Nephron progenitor cell (in vitro differentiated cells): ENCODE measurements around the gene MLLT3.

Experiments used
- DNase-seq: peaks from one replicate; pipeline ENCODE4 v3.0.0; 2021
- H3K27ac Mint-ChIP-seq: 2 replicates; pipeline ENCODE4 v1.8.0; 2021; ENCODE audit warnings: mild to moderate bottlenecking, moderate library complexity, mixed read lengths
- H3K27me3 Mint-ChIP-seq: 2 replicates; pipeline ENCODE4 v1.8.0; 2021; ENCODE audit warnings: mild to moderate bottlenecking, low read depth, mixed read lengths; ENCODE audit not compliant: poor library complexity
- H3K36me3 Mint-ChIP-seq: 2 replicates; pipeline ENCODE4 v1.8.0; 2021; ENCODE audit warnings: low read depth, mixed read lengths
- H3K4me1 Mint-ChIP-seq: 2 replicates; pipeline ENCODE4 v1.8.0; 2021; ENCODE audit warnings: mixed read lengths
- H3K4me3 Mint-ChIP-seq: 2 replicates; pipeline ENCODE4 v1.8.0; 2021; ENCODE audit warnings: mild to moderate bottlenecking, moderate library complexity, mixed read lengths
- H3K9me3 Mint-ChIP-seq: 2 replicates; pipeline ENCODE4 v1.8.0; 2021; ENCODE audit warnings: mild to moderate bottlenecking, moderate library complexity, mixed read lengths
- TF ChIP-seq, protein P1 (sequence below): fragments of 200-600 bp; sonication (generic); IDR thresholded peaks from 2 replicates; pipeline ENCODE4 v1.5.0; 2021; ENCODE audit warnings: antibody characterized with exemption

Gene MLLT3

DNA sequence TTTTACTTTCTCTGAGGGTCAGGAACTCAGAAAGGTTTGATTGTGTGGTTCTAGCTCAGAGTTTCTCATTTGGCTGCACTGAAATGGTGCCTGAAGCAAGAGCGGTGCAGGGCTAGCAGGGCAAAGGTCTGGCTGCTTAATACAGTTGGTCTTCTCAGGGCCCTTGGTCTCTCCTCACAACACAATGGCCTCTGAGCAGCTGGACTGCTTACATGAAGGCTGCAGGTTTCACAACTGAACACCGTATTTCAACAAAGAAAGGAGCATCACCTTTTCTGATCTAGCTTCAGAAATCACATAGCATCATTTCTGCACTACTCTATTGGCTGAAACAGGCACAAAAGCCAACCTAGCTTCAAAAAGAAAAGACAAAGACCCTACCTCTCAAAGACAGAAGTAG, 122.2 kb downstream of the MLLT3 start:
- no peak for DNase-seq
- TF ChIP-seq, protein P1, sequence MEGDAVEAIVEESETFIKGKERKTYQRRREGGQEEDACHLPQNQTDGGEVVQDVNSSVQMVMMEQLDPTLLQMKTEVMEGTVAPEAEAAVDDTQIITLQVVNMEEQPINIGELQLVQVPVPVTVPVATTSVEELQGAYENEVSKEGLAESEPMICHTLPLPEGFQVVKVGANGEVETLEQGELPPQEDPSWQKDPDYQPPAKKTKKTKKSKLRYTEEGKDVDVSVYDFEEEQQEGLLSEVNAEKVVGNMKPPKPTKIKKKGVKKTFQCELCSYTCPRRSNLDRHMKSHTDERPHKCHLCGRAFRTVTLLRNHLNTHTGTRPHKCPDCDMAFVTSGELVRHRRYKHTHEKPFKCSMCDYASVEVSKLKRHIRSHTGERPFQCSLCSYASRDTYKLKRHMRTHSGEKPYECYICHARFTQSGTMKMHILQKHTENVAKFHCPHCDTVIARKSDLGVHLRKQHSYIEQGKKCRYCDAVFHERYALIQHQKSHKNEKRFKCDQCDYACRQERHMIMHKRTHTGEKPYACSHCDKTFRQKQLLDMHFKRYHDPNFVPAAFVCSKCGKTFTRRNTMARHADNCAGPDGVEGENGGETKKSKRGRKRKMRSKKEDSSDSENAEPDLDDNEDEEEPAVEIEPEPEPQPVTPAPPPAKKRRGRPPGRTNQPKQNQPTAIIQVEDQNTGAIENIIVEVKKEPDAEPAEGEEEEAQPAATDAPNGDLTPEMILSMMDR: no peak
- Mint-ChIP-seq H3K9me3 (peaks cover 24% of the 10 kb centered on the region), H3K4me3 (no peak overlapping the region), H3K27ac (peak overlapping the region; percentile 45), H3K36me3 (peaks cover 68% of the 10 kb centered on the region), H3K4me1 (peaks cover 34% of the 10 kb centered on the region), H3K27me3 (no peaks in the 10 kb centered on the region)

GRCh38 chr9:20499013-20499412, 123.3 kb downstream of the MLLT3 start:
- Mint-ChIP-seq H3K27ac (peak overlapping the region; percentile 3), H3K4me1 (peaks cover 40% of the 10 kb centered on the region), H3K4me3 (no peak overlapping the region), H3K36me3 (peaks cover 57% of the 10 kb centered on the region), H3K9me3 (peaks cover 19% of the 10 kb centered on the region), H3K27me3 (no peaks in the 10 kb centered on the region)
- TF ChIP-seq, protein P1: no peak
- DNase-seq: no peak

DNA sequence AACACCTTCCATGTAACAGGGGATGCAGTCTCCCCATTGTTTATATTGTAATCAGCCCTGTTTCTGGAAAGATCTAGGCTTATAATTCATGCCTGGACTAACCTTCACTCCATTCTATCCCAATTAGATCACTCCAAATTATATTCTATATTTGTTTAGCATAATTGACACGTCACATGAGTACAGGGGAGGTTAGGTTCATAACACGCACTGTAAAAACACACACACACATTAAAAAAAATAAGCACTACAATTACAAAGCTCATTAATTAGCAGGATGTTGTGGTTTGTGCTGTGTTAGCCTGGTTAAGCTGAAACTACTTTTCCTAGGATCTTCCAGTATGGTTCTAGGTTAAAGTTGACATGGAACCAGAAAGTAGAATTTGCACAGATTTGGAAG, 126.0 kb downstream of the MLLT3 start:
- peak overlapping the region; percentile 80 for H3K27ac Mint-ChIP-seq
- H3K4me1 Mint-ChIP-seq: peaks cover 54% of the 10 kb centered on the region
- H3K27me3 Mint-ChIP-seq: no peaks in the 10 kb centered on the region
- TF ChIP-seq, protein P1: no peak
- H3K4me3 Mint-ChIP-seq: no peak overlapping the region
- H3K9me3 Mint-ChIP-seq: no peaks in the 10 kb centered on the region
- peaks cover 39% of the 10 kb centered on the region for H3K36me3 Mint-ChIP-seq
- DNase-seq: no peak

DNA sequence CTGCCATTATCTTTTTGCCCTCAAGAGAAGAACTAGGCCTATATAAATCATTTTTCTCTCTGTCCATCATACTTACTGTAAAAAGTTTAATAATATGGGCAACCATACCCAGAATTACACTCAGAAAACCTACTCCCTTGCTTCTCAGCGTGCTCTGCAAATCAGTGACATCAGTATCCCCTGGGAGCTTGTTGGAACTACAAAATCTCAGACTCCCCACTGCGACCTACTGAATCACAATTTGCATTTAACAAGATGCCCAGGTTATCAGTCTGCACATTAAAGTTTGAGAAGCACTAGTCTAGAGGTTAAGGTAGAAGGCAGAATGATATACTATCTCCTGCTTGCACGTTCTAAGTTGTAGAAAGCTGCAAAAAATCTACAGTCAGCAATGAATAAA, 127.2 kb downstream of the MLLT3 start:
- TF ChIP-seq, protein P1: no peak
- no peak for DNase-seq
- Mint-ChIP-seq H3K9me3 (no peaks in the 10 kb centered on the region), H3K27ac (peak overlapping the region; percentile 24), H3K36me3 (peaks cover 27% of the 10 kb centered on the region), H3K27me3 (no peaks in the 10 kb centered on the region), H3K4me1 (peaks cover 56% of the 10 kb centered on the region), H3K4me3 (no peak overlapping the region)

DNA sequence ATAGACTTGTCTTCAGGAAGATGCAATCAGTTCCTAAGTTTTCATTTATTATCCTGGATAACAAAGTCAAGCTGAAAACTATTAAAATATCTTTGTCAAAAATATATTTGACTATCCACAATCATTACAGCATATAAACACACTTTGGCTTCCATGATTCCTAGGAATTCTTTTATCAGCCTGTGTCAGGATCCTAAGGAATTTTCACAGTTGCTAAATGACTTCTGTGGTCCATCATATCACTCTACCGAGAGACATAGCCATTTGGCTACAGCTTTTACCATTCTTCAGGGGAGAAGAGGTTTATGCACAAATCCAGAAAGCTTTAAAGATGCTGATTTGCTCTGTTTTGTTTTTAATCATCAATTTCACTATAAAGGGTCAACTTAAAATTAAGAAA, 128.3 kb downstream of the MLLT3 start:
- TF ChIP-seq, protein P1: no peak
- H3K9me3 Mint-ChIP-seq: no peaks in the 10 kb centered on the region
- H3K4me3 Mint-ChIP-seq: no peak overlapping the region
- DNase-seq: no peak
- peaks cover 65% of the 10 kb centered on the region for H3K4me1 Mint-ChIP-seq
- peaks cover 20% of the 10 kb centered on the region for H3K36me3 Mint-ChIP-seq
- peak overlapping the region; percentile 31 for H3K27ac Mint-ChIP-seq
- H3K27me3 Mint-ChIP-seq: no peaks in the 10 kb centered on the region

DNA sequence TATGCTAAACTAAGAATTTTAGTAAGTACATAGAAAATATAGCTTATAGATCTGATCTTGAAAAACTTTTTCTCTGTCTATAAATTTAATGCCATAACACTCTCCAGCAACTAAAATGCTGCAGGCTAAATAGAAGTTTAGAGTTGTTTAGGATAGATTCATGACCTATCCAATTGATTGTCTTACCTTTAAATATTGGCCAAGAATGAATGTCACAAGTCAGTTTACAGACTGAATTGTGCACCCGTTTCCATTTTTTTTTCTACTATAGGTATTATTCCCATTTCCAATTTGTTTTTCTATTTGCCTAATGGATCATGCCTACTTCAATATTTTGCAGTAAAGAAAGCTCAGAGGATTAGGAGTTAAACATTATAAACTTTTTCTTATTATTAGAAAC, 129.5 kb downstream of the MLLT3 start:
- Mint-ChIP-seq H3K4me1 (peaks cover 77% of the 10 kb centered on the region), H3K27ac (no peak overlapping the region), H3K4me3 (no peak overlapping the region), H3K27me3 (no peaks in the 10 kb centered on the region), H3K9me3 (no peaks in the 10 kb centered on the region), H3K36me3 (peaks cover 7% of the 10 kb centered on the region)
- DNase-seq: no peak
- TF ChIP-seq, protein P1: no peak
